ENCODE measurements around the gene ZC3H4.

DNA sequence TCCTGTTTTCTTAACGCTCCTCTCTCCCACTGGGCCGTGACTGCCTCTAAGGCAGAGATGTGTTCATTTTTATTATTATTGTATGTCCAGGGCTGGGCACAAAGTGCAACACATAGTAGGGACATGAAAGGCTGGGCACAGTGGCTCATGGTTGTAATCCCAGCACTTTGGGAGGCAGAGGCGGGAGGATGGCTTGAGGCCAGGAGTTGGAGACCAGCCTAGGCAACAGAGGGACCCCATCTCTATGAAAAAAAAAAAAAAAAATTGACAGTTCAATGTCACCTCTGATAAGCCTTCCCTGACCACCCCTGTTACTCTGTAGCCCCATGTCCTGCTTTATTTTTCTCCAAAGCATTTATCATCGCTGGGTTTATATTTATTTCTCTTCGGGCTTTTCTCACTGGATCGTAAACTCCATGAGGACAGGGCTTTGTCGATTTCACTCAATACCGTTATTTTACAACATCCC, 16.6 kb upstream of the ZC3H4 start:
- TF ChIP-seq, protein P1, sequence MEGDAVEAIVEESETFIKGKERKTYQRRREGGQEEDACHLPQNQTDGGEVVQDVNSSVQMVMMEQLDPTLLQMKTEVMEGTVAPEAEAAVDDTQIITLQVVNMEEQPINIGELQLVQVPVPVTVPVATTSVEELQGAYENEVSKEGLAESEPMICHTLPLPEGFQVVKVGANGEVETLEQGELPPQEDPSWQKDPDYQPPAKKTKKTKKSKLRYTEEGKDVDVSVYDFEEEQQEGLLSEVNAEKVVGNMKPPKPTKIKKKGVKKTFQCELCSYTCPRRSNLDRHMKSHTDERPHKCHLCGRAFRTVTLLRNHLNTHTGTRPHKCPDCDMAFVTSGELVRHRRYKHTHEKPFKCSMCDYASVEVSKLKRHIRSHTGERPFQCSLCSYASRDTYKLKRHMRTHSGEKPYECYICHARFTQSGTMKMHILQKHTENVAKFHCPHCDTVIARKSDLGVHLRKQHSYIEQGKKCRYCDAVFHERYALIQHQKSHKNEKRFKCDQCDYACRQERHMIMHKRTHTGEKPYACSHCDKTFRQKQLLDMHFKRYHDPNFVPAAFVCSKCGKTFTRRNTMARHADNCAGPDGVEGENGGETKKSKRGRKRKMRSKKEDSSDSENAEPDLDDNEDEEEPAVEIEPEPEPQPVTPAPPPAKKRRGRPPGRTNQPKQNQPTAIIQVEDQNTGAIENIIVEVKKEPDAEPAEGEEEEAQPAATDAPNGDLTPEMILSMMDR (IDR thresholded peaks at IDR 0.05), result no peak
- TF ChIP-seq POLR2AphosphoS5 (IDR thresholded peaks at IDR 0.05), result no peak
- TF ChIP-seq POLR2A (IDR thresholded peaks at IDR 0.05), result no peak
- no peak for TF ChIP-seq EP300 (IDR thresholded peaks at IDR 0.05)

Measured in stomach (tissue), 4 donors.